Activated CD8-positive, alpha-beta memory T cell treated with anti-CD3 and anti-CD28 coated beads, Interleukin-2, amount 50 U/mL, for 1 hour (primary cell): ENCODE results near the gene NUDT16L1.
"Not testable (repeated sequence)": the region's sequence is repeated elsewhere in the genome, so short reads cannot be mapped to it uniquely, and the experiment has no call there.

ENCODE experiments used
- DNase-seq: peaks from one replicate; pipeline ENCODE4 v3.0.0-alpha.2; 2020; ENCODE audit errors: extremely low read depth

NUDT16L1 gene

DNA sequence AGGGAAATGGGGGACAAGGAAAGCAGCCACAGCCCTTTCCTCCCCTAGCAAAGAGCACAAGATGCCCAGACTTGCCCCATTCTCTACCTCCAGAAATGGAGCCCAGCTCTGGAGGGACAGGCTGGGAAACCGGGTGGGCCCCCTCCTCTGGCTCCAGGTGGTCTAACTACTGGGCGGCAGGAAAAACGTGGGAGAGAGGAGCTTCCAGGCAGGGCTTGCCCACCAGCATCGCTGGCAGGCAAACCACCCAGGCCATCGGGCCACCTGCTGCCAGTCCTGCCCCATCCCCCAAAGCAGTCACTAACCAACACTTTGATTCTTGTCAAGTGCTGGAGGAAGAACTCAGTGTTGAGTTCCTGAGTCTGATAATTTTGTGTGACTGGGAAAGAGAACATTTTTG lies 25.1 kb downstream of the NUDT16L1 start:
- no peak for DNase-seq

DNA sequence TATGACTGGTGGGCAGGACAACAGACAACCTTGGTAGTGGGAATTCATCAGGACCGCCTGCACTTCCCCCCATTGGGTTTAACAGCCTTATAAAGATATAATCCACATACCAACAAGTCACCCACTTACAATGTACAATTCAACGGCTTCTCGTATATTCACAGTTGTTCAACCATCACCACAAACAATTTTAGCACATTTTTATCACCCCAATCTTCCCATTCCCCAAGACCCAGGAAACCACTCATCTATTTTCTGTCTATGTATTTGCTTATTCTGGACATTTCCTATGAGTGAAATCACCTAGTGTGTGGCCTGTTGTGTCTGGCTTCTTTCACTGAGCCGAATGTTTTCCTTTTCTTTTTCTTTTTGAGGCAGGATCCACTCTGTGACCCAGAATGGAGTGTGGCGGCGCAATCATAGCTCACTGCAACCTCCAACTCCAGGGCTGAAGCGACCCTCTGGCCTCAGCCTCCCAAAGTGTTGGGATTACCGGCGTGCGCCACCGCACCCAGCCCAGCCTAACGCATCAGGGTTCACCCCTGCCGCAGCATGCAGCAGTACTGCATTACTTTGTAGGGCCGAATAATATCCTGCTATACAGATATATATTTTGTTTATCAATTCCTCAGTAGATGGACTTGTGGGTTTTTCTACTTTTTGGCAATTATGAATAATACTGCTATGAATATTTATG lies 29.9 kb downstream of the NUDT16L1 start:
- no peak for DNase-seq

DNA sequence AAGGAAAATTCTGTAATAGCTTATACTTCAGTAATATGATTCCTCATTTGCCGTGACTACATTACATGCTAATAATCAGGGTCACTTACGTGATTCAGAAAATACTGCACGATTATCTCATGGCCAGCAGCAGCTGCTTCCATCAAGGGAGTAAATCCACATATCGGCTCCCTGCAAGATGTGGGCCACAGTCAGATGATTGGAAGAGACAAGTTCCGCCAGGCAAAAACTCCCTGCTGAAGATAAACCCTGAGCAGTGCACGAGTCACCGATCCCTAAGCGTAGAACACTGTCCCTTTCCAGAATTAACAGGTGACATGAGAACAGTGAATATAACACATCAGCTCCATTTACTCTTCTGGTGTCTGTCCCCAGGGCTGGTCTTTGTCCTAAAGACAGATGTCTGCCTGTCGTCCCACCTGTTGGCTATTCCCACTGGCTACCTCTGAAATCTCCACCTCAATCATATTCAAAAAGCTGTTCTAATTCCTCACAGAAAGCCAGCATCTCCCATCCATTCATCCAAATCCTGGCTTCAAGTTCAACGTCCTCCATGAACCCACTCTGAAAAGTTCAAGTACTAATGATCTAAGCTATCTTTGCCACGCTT lies 31.4 kb downstream of the NUDT16L1 start:
- DNase-seq, result no peak

DNA sequence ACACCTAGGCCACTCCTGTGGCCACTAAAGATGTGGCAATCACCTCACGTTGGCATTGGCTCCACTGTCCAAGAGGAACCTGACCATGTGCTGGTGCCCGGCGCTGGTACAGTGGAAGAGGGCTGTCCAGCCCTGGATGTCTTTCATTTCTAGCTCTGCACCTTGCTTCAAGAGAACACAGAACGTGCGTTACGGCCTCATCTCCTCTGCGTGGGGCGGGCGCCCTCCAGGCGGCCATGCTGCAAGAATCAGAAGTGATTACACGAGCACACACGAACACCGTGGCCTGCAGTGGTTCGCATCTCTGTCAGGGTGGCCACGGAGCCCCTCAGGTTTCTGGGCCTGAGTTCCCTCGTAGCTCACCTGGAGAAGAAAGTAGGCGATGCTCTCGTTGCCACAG lies 33.3 kb downstream of the NUDT16L1 start:
- DNase-seq, result no peak

GRCh38 chr16:4728676-4729075 lies 35.3 kb downstream of the NUDT16L1 start:
- no peak for DNase-seq

DNA sequence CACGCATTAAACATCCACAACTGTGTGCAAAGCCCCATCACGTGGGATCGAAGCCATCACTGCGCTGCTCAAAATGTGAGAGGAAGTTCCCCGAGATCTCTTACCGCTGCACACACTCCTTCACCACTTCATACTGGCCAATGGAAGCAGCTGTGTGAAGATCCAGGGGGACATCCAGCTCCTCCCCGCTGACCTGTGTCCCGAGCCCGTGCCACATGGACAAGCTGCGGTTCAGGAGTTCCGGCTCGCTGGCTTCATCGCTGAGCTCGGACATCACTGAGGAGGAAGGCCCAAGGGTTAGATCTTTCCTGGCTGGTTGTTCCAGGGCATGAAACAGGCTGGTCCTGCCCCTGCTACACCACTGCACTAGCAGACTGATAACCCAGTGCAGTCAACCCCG lies 36.5 kb downstream of the NUDT16L1 start:
- no peak for DNase-seq

GRCh38 chr16:4733211-4733742 lies 39.9 kb downstream of the NUDT16L1 start:
- DNase-seq, result no peak

- DNase-seq, result no peak
Measured at GRCh38 chr16:4733747-4734062, 40.3 kb downstream of the NUDT16L1 start.

DNA sequence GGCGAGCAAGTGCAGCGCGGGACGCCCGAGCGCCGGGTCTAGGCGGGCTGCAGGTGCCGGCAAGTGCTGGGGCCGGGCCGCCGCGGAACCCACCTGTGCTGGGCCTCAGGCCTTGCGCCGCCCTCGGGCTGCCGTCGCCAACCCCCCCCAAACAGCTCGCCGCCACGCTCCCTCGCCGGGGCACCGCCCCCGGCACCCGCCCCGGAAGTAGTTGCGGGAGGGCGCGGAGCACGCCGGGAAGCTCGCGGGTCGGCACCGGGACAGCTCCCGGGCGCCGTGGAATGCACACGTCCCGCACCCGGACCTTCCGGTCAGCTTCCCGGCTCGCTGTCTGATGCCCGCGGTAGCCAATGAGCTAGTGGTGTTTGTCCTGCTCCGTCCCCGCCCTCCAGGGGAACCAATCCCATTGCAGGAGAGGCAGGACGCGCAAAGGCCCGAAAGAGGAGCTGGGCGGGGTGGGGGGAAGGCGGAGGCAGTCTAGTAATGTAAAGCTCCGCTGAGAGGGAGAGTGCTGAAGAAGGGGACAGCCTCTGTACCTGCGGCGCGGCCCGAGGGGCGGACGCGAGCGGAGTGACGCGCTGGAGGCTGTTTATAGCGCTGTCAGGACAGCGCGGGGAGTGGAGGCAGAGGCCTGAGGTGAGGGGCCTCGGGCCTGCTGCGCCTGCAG lies 40.8 kb downstream of the NUDT16L1 start, which contains the start of the genes ANKS3 and DNAAF8:
TSS of gene ANKS3 (minus strand) at position 209 of the 667 bp plus-strand sequence. CDS start 4,122 bp downstream, outside the sequence.
TSS of gene DNAAF8 (plus strand) at position 475 of the 667 bp plus-strand sequence. CDS start 1,978 bp downstream, outside the sequence.
- peak; percentile 31 for DNase-seq

DNA sequence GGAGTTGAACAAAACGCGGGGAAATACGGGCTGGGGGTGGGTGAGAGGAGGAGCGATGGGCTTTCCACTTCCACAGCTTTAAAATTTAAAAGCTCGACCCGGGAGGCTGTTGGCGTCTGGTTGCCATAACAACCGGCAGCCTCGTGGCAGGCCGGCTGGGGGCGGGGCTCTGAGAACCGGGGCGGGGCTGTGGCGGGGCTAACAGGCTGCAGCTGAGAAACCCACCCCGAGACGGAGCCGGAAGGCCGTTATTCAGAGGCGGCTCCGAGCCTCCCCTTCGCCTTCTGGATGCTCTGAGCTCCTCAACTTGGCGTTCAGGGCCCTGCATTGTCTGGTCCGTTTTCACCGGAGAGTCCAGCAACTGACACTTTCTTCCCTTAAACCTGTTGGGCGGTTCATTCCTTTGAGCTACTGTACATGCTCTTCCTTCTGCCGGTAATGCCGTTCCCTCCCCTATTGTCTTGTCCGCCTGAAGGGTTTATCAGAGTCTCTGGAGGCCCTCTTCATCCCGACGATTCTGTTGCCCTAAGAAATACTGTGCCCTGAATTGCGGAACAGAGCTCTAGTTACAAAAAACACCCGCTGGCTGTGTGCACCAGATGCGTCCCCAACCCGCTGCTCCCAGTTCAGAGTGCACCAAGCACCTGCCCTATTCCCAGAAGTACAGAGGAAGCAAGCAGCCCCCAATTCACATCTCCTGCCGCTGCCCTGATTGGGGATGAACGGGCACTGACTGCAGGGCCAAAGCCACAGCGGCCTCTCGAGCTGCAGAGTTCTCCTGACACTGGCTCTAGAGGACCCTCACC lies 41.6 kb downstream of the NUDT16L1 start:
- DNase-seq, result peak; percentile 81

GRCh38 chr16:4736546-4736945 lies 43.2 kb downstream of the NUDT16L1 start:
- no peak for DNase-seq

DNA sequence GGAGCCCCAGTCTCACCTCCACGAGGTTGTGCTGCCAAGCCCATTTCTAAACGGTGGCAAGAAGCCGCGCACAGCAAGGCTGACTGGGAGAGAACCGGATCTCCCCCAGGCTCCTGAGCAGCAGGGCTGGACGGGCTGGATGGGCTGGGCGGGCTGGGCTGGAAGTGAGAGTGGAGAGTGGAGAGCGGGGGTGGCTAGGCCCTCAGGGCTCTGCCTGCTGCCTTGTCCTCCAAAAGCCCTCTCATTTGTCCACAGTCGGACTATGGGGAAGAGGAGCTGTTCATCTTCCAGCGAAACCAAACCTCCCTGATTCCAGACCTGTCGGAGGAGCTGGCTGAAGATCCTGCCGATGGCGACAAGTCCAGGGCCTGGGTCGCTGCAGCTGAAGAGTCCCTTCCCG lies 44.2 kb downstream of the NUDT16L1 start:
- no peak for DNase-seq

DNA sequence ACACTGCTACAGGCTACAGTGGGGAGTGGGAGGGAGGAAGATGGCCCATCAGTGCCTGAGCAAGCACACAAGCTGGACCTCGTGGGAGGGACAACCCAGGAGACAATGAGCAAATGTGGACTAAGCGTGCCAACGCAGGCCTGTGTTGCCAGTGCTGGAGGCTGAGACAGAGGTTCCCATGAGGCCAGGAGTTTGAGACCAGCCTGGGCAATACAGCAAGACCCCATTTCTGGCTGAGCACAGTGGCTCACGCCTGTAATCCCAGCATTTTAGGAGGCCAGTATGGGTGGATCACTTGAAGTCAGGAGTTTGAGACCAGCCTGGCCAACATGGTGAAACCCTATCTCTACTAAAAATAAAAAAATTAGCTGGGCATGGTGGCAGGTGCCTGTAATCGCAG lies 45.0 kb downstream of the NUDT16L1 start:
- not testable (repeated sequence) for DNase-seq

GRCh38 chr16:4743226-4743878 lies 50.0 kb downstream of the NUDT16L1 start:
- no peak for DNase-seq

GRCh38 chr16:4744555-4745273 lies 51.4 kb downstream of the NUDT16L1 start:
- DNase-seq, result no peak

DNA sequence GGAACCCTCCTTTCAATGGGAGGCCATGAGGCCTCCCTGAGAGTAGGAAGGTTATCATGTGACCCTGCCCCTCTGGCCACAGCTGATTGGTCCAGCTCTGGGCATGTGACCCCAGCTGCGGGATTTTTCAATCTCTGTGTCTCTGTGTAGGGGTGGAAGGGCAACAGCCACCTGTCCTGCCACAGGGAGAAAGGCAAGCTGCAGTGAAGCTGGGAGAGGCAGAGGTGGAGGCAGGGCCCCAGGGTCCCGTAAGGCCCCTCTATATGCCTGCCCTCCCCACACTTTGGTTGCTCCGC lies 51.9 kb downstream of the NUDT16L1 start:
- DNase-seq, result no peak
